ENCODE measurements around the gene TGFBR3L.

TGFBR3L gene

GRCh38 chr19:7914598-7915045 lies at the start of gene TGFBR3L:
TSS of gene TGFBR3L (plus strand) at chr19:7914830.
- no peak for TF ChIP-seq CTCF (IDR thresholded peaks at IDR 0.05; ENCODE audit: control insufficient read depth, extremely low read depth, insufficient read depth)
- DNase-seq (ENCODE audit: low read depth) = no peak
- H3K4me3 ChIP-seq (ENCODE audit: low read depth, low read length) = peak within 1 kb of the TSS; percentile 49

GRCh38 chr19:7865262-7865911 lies 49.2 kb upstream of the TGFBR3L start:
- TF ChIP-seq CTCF (IDR thresholded peaks at IDR 0.05; ENCODE audit: control insufficient read depth, extremely low read depth, insufficient read depth) = no peak
- H3K4me3 ChIP-seq (ENCODE audit: low read depth, low read length) = no peak overlapping the region
- DNase-seq (ENCODE audit: low read depth) = no peak

GRCh38 chr19:7866399-7867091 lies 48.1 kb upstream of the TGFBR3L start:
- no peak for DNase-seq (ENCODE audit: low read depth)
- TF ChIP-seq CTCF (IDR thresholded peaks at IDR 0.05; ENCODE audit: control insufficient read depth, extremely low read depth, insufficient read depth) = no peak
- H3K4me3 ChIP-seq (ENCODE audit: low read depth, low read length) = no peak overlapping the region

- TF ChIP-seq CTCF (IDR thresholded peaks at IDR 0.05; ENCODE audit: control insufficient read depth, extremely low read depth, insufficient read depth) = no peak
- H3K4me3 ChIP-seq (ENCODE audit: low read depth, low read length) = no peak overlapping the region
- no peak for DNase-seq (ENCODE audit: low read depth)
Measured at GRCh38 chr19:7867092-7867844, 47.4 kb upstream of the TGFBR3L start.

GRCh38 chr19:7868326-7868670 lies 46.3 kb upstream of the TGFBR3L start:
- H3K4me3 ChIP-seq (ENCODE audit: low read depth, low read length) = no peak overlapping the region
- no peak for DNase-seq (ENCODE audit: low read depth)
- no peak for TF ChIP-seq CTCF (IDR thresholded peaks at IDR 0.05; ENCODE audit: control insufficient read depth, extremely low read depth, insufficient read depth)

GRCh38 chr19:7868671-7869452 lies 45.8 kb upstream of the TGFBR3L start:
- DNase-seq (ENCODE audit: low read depth) = no peak
- TF ChIP-seq CTCF (IDR thresholded peaks at IDR 0.05; ENCODE audit: control insufficient read depth, extremely low read depth, insufficient read depth) = peak; percentile 79
- H3K4me3 ChIP-seq (ENCODE audit: low read depth, low read length) = peak overlapping the region; percentile 47

All from LNCaP clone FGC (cell line).